ENCODE results near the gene PNCK.

- TF ChIP-seq CTCF (IDR thresholded peaks at IDR 0.05 in 2 of 3, conservative IDR thresholded peaks at IDR 0.05 in 1 of 3; ENCODE audit: control insufficient read depth in 2 of 3, extremely low read depth in 1 of 3, insufficient read depth in 1 of 3, low read depth in 3 of 3, low read length in 3 of 3) (no peak), POLR2AphosphoS5 (IDR thresholded peaks at IDR 0.05; ENCODE audit: low read length) (no peak), STAT3 (IDR thresholded peaks at IDR 0.05; ENCODE audit: low read depth, low read length) (no peak), EZH2 (IDR thresholded peaks at IDR 0.05; ENCODE audit: borderline replicate concordance, control insufficient read depth, low read depth, low read length) (no peak), FOXK2 (IDR thresholded peaks at IDR 0.05) (no peak)
Observed at GRCh38 chrX:153692611-153693156, 19.1 kb upstream of the PNCK start.
